ENCODE data around the gene MYO3B. TPM values are rescaled to one million over a fixed set of nuclear protein-coding genes. Genes with fewer than 3 reads are reported as not detected.

Gene MYO3B
- total RNA-seq, 2 donors from 2014 or later = 5.2 to 10.9 TPM

DNA sequence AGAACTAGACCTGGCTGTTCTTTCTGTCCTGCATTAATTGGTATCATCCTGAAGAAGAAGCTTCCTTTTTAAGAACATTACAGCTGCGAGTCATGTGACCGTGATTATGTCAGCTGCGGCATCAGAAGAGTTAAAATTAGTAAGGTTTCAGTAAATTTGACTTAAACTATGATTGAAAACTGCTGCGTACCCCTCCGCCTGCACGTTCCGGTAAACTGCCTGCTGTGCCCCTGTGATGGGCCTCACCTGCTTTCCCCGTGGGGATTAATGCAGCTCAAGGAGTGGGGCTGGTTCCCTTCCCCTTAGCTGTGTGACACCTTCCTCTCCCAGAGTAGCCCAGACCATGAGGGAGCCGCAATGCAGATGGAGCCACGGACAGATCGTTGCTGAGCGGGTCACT lies 36.1 kb upstream of the MYO3B start:
- WGBS, 2 experiments (ENCODE audit: insufficient coverage in 1 of 2, insufficient read length in 1 of 2) = 89 to 92% methylated on average over 10 to 12 of the region's 12 CpGs
- H3K9ac ChIP-seq (ENCODE audit: extremely low read depth, low read length, poor library complexity, severe bottlenecking) = no peak overlapping the region
- Mint-ChIP-seq H3K27me3 (ENCODE audit: insufficient read depth) (peaks cover 8% of the 10 kb centered on the region), H3K36me3 (ENCODE audit: low read depth) (no peaks in the 10 kb centered on the region), H3K4me1 (peaks cover 32% of the 10 kb centered on the region), H3K4me3 (no peak overlapping the region), H3K27ac (no peak overlapping the region), H3K9me3 (no peaks in the 10 kb centered on the region)
- H3K4me3 ChIP-seq (ENCODE audit: low read length) = no peak overlapping the region
- no peak for DNase-seq
- no peak overlapping the region for H3K27ac ChIP-seq (ENCODE audit: low read depth, low read length)
- no peaks in the 10 kb centered on the region for H3K9me3 ChIP-seq (ENCODE audit: control insufficient read depth, low read length)
- no peak for TF ChIP-seq CTCF (conservative IDR thresholded peaks at IDR 0.05)
- no peaks in the 10 kb centered on the region for H3K27me3 ChIP-seq (ENCODE audit: control insufficient read depth, insufficient read depth, low read length, poor library complexity, severe bottlenecking)
- peaks cover 12% of the 10 kb centered on the region for H3K4me1 ChIP-seq (ENCODE audit: control insufficient read depth, insufficient read depth, low read length)
- H3K36me3 ChIP-seq (ENCODE audit: control insufficient read depth, insufficient read depth, low read length) = no peaks in the 10 kb centered on the region

DNA sequence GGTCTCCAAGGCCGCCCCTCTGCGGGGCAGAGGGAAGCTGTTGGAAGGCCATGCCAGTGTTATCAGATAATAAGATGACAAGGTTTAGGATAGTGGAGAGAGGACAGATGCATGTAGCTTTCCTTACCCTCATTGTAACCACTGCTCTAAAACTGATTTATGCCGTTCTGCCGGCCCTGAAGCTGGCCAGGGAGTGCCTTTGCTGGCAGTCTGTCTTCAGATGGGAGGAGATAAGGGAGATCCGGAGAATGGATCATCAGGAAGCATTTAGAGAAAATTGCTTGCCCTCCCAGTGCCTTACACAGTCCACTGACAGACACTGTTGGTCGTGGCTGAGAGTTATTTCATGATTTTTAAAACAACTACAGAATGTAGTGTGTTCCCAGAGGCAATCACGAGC lies 35.4 kb upstream of the MYO3B start:
- Histone ChIP-seq H3K27ac (ENCODE audit: low read depth, low read length) (no peak overlapping the region), H3K9ac (ENCODE audit: extremely low read depth, low read length, poor library complexity, severe bottlenecking) (no peak overlapping the region), H3K4me1 (ENCODE audit: control insufficient read depth, insufficient read depth, low read length) (peaks cover 12% of the 10 kb centered on the region), H3K36me3 (ENCODE audit: control insufficient read depth, insufficient read depth, low read length) (no peaks in the 10 kb centered on the region), H3K27me3 (ENCODE audit: control insufficient read depth, insufficient read depth, low read length, poor library complexity, severe bottlenecking) (no peaks in the 10 kb centered on the region), H3K9me3 (ENCODE audit: control insufficient read depth, low read length) (no peaks in the 10 kb centered on the region), H3K4me3 (ENCODE audit: low read length) (no peak overlapping the region)
- H3K27me3 Mint-ChIP-seq (ENCODE audit: insufficient read depth) = peaks cover 8% of the 10 kb centered on the region
- no peak overlapping the region for H3K4me3 Mint-ChIP-seq
- 73 to 91% methylated on average over 4 to 7 of the region's 7 CpGs for WGBS, 2 experiments (ENCODE audit: insufficient coverage in 1 of 2, insufficient read length in 1 of 2)
- TF ChIP-seq CTCF (conservative IDR thresholded peaks at IDR 0.05) = no peak
- H3K4me1 Mint-ChIP-seq = peaks cover 32% of the 10 kb centered on the region
- no peak for DNase-seq
- no peak overlapping the region for H3K27ac Mint-ChIP-seq
- H3K36me3 Mint-ChIP-seq (ENCODE audit: low read depth) = no peaks in the 10 kb centered on the region
- no peaks in the 10 kb centered on the region for H3K9me3 Mint-ChIP-seq

DNA sequence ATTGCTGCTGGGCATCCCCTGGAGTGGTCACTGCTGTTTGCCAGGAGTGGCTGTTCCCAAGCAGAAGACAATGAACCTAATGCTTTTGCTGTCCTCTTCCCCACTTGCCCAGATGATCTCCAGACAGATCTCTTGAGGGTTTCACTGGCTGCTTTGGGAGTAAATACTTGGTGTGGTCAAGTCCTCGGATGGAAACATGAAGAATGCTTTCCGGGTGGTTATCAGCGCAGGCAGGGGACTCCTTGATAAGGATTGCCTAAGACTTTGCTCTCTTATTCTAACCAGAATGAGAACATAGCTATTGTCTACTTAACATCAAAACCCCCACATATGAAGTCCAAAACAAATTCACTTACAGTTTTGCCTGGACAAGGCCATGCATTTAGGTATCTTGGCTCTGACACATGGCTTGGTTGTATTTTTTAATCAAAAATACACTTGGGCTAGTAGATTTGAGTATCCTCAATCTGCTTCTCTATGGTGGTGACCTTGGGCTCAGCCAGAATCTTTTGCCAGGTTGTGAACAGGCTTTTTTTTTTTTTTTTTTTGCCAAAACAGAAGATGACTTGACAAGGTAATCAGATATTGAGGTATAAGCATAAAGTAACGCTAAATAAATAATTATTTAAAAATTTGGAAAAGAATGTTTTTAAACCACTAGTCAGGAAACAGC lies 34.8 kb upstream of the MYO3B start:
- 76 to 90% methylated on average over 4 of the region's 4 CpGs for WGBS, 2 experiments (ENCODE audit: insufficient coverage in 1 of 2, insufficient read length in 1 of 2)
- Mint-ChIP-seq H3K27ac (peak overlapping the region; percentile 16), H3K36me3 (ENCODE audit: low read depth) (no peaks in the 10 kb centered on the region), H3K4me1 (peaks cover 32% of the 10 kb centered on the region), H3K9me3 (peaks cover 7% of the 10 kb centered on the region), H3K4me3 (peak overlapping the region; percentile 11), H3K27me3 (ENCODE audit: insufficient read depth) (peaks cover 8% of the 10 kb centered on the region)
- no peak for TF ChIP-seq CTCF (conservative IDR thresholded peaks at IDR 0.05)
- H3K36me3 ChIP-seq (ENCODE audit: control insufficient read depth, insufficient read depth, low read length) = no peaks in the 10 kb centered on the region
- H3K4me1 ChIP-seq (ENCODE audit: control insufficient read depth, insufficient read depth, low read length) = peaks cover 12% of the 10 kb centered on the region
- H3K27ac ChIP-seq (ENCODE audit: low read depth, low read length) = no peak overlapping the region
- DNase-seq = no peak
- H3K27me3 ChIP-seq (ENCODE audit: control insufficient read depth, insufficient read depth, low read length, poor library complexity, severe bottlenecking) = no peaks in the 10 kb centered on the region
- H3K4me3 ChIP-seq (ENCODE audit: low read length) = no peak overlapping the region
- H3K9ac ChIP-seq (ENCODE audit: extremely low read depth, low read length, poor library complexity, severe bottlenecking) = no peak overlapping the region
- H3K9me3 ChIP-seq (ENCODE audit: control insufficient read depth, low read length) = no peaks in the 10 kb centered on the region
